Activated T-helper 1 cell treated with Interleukin-2 at 50 U/mL for 16 hours (primary cell): Measurements from ENCODE around the gene D2HGDH.
"Not testable (repeated sequence)": the region's sequence is repeated elsewhere in the genome, so short reads cannot be mapped to it uniquely, and the experiment has no call there.

Experiments
- DNase-seq: peaks from one replicate; pipeline ENCODE4 v3.0.0-alpha.2; 2020; ENCODE audit warnings: low read depth

The D2HGDH gene

DNA sequence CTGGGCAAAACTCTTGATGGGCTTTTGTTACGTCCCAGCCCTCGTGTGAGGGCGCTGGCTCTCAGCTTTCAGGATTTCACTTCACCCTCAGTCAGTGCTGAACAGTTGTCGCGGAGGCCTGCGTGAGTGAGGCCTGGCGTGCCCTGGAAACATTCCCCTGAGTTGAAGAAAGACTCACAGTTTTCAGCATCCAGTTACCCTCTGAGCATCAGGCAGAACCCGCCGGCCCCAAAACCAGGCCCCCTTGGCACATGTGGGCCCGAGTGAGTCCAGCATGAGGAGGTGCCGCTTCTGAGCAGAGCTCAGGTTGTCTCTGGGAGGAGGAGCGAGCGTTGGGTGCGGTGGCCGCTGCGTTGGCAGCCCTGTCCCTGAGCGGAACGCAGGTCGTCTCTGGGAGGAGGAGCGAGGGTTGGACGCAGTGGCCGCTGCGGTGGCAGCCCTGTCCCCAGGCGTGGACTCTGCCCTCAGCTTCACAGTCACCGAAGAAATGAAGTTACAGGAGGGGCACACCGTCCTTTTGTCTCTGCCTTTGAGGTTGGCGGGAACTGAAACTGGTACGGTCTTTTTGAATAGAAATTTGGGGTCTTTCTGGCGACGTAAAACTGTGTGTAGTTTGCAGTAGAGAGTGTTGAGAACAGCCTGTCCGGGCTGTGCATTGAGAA, 74.4 kb downstream of the D2HGDH start, which contains the start of gene NEU4:
NEU4 (plus strand) TSS at position 473 of the 662 bp plus-strand sequence. CDS start 5,292 bp downstream, outside the sequence.
- no peak for DNase-seq

GRCh38 chr2:241809383-241810306, 75.2 kb downstream of the D2HGDH start:
- no peak for DNase-seq

DNA sequence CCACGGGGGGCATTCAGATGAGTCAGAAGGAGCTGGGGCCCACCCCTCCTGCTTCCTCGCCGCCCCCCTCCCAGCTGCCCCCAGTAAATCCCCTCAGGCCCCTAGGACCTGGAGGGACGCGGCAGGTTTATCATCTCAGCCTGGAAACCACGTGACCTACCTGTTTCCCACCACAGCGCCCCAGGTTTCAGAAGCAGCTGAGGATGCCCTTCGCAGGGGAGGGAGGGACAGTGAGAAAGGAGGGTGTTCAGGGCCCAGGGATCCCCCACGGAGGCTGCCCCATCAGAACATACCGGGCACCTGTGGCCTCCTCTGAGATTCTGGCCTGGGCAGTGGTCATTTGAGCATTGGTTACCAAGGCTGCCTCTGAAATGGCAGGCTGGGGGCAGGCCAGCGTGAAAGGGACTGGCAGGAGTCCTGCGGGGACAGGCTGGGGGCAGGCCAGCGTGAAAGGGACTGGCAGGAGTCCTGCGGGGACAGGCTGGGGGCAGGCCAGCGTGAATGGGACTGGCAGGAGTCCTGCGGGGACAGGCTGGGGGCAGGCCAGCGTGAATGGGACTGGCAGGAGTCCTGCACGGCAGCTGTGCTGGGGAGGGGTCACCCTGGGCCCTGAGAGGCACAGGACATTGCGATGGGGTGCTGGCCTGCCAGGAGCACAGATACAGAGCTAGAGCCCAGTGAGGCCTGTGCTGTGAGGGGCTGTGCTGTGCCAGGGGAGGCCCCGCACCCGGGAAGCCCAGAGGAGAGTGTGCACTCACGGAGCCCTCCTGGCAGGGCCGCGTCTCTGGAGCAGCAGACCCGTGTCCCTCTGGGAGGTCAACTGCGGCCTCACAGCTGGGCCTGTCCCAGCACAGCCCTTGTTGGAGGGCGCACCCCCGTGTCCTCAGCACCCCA, 76.1 kb downstream of the D2HGDH start:
- no peak for DNase-seq

DNA sequence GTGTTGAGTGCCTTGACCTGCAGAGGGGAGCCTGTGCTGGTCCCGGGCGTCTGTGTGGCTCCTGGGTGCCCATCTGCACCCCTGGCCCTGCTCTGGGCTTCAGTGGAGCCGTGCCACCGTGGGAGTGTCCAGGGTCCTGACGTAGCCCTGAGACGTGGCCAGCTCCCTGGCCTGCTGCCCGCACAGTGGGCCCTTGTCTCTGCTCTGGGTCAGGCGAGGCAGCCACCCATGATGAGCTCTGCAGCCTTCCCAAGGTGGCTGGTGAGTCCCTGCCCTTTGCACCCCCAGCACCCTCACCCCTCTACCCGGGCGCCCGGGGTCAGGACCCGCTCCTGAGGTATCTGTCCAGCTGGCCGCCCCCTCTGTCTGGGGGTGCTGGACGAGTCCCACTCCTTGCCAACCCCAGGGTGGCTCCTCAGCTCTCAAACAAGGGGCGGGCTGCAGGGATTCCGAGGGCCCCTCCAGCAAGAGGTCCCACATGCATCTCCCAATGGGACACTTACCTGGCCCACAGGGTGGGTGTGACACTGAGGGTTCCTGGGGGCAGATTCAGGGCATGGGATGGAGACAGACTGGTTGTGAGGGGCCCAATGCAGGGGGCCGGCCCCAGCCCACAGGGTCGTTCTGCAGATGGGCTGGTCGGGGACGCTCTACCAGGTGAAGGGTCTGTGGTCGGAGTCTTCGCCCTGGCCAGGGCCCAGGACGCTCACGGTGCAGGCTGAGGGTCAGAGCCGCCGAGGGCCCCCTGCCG, 76.9 kb downstream of the D2HGDH start:
- no peak for DNase-seq

- DNase-seq = no peak
These were observed 77.7 kb downstream of the D2HGDH start for GRCh38 chr2:241811952-241812729.

GRCh38 chr2:241812730-241813643, 78.6 kb downstream of the D2HGDH start:
- DNase-seq = no peak

DNA sequence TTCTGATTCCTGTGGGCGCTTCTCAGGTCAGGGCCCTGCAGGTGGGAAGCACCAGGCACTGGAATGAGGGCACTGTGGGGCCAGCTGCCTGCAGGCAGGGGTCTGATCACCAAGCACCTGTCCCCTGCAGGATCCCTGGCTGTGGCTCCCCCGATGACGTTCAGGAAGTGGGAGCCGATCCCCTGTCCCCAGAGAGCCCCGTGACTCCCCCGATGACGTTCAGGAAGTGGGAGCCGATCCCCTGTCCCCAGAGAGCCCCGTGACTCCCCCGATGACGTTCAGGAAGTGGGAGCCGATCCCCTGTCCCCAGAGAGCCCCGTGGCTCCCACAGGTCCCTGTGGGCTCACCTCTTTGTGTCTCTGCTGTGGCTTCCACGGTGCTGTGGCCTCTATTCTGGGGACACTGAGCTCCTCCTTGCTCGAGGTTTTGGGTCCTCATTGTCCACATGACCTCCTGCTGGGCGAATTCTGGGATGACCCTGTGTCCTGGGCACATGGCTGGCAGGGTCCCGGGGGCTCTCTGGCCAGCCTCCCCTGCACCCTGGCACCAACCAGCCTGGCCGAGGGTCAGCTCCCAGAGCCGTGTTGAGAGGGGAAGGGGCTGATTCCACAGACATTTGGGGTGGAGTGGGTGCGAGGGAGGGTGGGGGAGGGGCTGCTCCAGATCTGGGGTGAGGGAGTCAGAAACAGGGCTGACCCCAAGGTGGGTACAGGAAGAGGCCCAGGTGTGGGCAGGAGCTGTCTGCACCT, 79.4 kb downstream of the D2HGDH start:
- no peak for DNase-seq

GRCh38 chr2:241814393-241814642, 79.9 kb downstream of the D2HGDH start:
- no peak for DNase-seq

DNA sequence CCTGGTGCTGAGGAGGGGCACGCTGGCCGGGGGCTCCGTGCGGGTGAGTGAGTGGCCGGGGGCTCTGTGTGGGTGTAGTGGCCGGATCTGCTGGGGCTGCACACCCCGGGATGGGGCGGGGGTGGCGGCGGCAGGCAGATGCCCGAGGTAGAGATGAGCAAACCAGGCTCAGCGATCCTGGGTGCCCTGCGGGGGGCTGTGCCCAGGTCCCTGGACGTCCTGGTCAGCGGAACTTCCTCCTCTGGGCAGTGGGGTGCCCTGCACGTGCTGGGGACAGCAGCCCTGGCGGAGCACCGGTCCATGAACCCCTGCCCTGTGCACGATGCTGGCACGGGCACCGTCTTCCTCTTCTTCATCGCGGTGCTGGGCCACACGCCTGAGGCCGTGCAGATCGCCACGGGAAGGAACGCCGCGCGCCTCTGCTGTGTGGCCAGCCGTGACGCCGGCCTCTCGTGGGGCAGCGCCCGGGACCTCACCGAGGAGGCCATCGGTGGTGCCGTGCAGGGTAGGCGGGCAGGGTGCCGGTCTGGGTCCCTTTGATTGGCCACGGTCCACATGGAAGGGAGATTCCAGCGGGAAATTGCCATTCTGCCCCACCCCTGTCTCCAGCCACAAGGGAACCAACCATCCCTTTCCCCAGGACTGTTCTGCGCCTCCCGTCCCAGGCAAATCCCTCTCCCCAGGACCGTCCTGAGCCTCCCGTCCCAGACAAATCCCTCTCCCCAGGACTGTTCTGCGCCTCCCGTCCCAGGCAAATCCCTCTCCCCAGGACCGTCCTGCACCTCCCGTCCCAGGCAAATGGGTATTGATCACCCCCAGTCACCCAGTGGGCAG, 80.4 kb downstream of the D2HGDH start:
- no peak for DNase-seq

GRCh38 chr2:241815477-241816430, 81.3 kb downstream of the D2HGDH start:
- DNase-seq = no peak

DNA sequence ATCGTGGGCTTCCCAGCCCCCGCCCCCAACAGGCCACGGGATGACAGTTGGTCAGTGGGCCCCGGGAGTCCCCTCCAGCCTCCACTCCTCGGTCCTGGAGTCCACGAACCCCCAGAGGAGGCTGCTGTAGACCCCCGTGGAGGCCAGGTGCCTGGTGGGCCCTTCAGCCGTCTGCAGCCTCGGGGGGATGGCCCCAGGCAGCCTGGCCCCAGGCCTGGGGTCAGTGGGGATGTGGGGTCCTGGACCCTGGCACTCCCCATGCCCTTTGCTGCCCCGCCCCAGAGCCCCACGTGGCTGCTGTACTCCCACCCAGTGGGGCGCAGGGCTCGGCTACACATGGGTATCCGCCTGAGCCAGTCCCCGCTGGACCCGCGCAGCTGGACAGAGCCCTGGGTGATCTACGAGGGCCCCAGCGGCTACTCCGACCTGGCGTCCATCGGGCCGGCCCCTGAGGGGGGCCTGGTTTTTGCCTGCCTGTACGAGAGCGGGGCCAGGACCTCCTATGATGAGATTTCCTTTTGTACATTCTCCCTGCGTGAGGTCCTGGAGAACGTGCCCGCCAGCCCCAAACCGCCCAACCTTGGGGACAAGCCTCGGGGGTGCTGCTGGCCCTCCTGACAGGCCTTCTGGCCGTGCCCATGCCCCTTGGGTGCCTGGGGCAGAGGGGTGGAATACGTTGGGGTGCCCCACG, 82.1 kb downstream of the D2HGDH start:
- no peak for DNase-seq

GRCh38 chr2:241817126-241817820, 82.8 kb downstream of the D2HGDH start:
- no peak for DNase-seq

DNA sequence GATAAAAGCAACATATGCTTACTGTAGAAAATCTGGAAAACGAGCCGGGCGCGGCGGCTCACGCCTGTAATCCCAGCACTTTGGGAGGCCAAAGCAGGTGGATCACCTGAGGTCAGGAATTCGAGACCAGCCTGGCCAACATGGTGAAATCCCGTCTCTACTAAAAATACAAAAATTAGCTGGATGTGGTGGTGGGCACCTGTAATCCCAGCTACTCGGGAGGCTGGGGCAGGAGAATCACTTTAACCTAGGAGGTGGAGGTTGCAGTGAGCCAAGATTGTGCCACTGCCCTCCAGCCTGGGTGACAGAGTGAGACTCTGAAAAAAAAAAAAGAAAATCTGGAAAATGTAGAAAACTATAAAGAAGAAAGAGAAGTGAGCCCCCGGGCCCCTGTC, 83.4 kb downstream of the D2HGDH start:
- not testable (repeated sequence) for DNase-seq
